ENCODE measurements around the gene RPS6KA4. TPM values are rescaled to one million over a fixed set of nuclear protein-coding genes. Genes with fewer than 3 reads are reported as not detected.

Gene RPS6KA4
- total RNA-seq, 1 experiment from 2014 or later = 24.5 TPM

DNA sequence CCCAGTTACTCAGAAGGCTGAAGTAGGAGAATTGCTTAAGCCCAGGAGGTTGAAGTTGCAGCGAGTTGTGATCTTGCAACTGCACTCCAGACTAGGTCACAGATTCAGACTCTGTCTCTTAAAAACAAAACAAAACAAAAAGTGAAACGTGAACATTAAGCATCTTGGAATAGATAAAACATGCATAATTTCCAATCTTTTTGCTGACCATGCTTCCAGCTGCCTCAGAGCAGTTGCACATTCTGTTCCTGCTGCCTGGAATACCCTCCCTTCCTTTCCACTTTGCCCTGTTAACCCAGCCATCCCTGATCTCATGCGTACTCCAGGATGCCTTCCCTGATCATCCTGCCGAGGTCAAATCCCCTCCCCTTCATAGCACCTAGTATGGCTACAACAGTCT lies 19.7 kb upstream of the RPS6KA4 start:
- H3K36me3 ChIP-seq (ENCODE audit: insufficient read depth, low read length, poor library complexity, severe bottlenecking) = no peaks in the 10 kb centered on the region
- ChIA-PET POLR2A (ENCODE audit: low non-redundant PET) (no interaction called here), CTCF (interaction anchor here (0.7 kb wide), 1 partner anchor 32 kb away, joined by 16 read pairs; no protein-coding TSS in a partner anchor)
- no peak for DNase-seq (ENCODE audit: low spot score)
- BruUV-seq (replicated peaks) = no TSS peak
- TF ChIP-seq, protein P1, sequence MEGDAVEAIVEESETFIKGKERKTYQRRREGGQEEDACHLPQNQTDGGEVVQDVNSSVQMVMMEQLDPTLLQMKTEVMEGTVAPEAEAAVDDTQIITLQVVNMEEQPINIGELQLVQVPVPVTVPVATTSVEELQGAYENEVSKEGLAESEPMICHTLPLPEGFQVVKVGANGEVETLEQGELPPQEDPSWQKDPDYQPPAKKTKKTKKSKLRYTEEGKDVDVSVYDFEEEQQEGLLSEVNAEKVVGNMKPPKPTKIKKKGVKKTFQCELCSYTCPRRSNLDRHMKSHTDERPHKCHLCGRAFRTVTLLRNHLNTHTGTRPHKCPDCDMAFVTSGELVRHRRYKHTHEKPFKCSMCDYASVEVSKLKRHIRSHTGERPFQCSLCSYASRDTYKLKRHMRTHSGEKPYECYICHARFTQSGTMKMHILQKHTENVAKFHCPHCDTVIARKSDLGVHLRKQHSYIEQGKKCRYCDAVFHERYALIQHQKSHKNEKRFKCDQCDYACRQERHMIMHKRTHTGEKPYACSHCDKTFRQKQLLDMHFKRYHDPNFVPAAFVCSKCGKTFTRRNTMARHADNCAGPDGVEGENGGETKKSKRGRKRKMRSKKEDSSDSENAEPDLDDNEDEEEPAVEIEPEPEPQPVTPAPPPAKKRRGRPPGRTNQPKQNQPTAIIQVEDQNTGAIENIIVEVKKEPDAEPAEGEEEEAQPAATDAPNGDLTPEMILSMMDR (conservative IDR thresholded peaks at IDR 0.05; ENCODE audit: low read depth, low read length) = no peak
- TF ChIP-seq EZH2 (IDR thresholded peaks at IDR 0.05; ENCODE audit: borderline replicate concordance, low read depth, low read length, poor library complexity, severe bottlenecking) = no peak
- no peaks in the 10 kb centered on the region for H3K9me3 ChIP-seq (ENCODE audit: low read depth, low read length, poor library complexity, severe bottlenecking)
- H3K27me3 ChIP-seq (replicated peaks; ENCODE audit: insufficient read depth, low read depth, low read length, poor library complexity) = no peaks in the 10 kb centered on the region
- H3K4me3 ChIP-seq (ENCODE audit: low read depth, low read length, poor library complexity, severe bottlenecking) = no peak overlapping the region
- no peak overlapping the region for H3K27ac ChIP-seq (ENCODE audit: low read depth, low read length, poor library complexity, severe bottlenecking)
- intact Hi-C loops (cut with micrococcal nuclease; ENCODE audit: unreplicated experiment) = no loop called here
- no peaks in the 10 kb centered on the region for H3K4me1 ChIP-seq (ENCODE audit: insufficient read depth, low read length, poor library complexity, severe bottlenecking)

DNA sequence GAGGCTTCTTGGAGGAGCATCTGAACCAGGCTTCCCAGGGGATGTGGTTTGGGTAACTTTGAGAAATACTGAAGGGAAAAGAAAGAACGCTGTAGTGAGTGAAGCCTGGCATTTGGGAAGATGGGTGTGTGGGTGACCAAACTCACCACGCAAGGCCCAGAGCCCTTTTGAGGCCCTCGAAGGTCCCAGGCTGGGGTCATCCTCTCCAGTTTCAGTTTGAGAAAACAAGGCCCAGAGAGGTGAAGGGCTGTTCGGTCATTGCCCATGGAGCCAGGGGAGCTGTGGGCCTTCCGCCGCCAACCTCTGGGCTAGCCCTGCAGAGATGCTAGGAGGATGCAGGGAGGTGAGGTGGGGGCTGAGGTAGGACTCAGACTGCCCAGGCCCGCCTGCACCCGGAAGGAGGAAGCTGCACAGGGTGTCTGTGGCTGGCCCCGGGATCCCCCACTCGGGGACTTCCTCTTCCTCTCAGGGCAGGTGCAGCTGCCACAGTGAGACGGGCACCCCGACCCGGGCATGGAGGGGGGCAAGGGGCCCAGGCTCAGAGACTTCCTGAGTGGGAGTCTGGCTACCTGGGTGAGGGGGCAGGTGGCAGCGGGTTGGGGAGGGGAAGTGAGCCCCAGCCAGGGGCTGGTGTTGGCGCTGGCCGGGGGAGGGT lies 19.1 kb upstream of the RPS6KA4 start, which contains the start of gene CCDC88B:
Gene CCDC88B (plus strand): TSS at position 451 of the 655 bp plus-strand sequence. CDS start 63 bp downstream, at position 514.
- POLR2A ChIA-PET (ENCODE audit: low non-redundant PET) = no interaction called here

DNA sequence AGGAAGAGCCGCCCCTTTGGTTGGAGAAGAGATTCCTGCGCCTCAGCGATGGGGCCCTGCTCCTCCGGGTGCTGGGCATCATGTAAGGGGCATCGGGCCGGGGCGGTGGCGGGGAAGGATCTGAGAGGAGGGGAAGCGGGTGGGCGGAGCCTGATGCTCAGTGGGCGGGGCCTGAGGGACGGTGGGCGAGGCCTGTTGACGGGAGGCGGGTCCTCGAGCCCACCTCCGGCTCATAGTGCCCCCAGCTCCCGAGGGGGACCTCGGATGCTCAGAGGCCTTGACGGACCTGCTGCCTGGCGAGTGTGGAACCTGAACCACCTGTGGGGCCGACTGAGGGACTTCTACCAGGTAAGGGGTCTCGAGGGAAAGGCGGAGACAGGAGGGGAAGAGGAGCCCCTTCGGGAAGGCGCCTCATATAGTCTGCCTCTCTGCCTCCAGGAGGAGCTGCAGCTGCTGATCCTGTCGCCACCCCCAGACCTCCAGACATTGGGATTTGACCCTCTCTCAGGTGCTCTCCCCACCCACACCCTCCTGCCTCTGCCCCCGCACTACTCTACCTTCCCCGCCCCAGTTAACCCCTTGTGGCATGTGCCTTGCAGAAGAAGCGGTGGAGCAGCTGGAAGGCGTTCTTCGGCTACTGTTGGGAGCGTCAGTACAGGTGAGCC lies 18.2 kb upstream of the RPS6KA4 start:
- intact Hi-C loops (cut with micrococcal nuclease; ENCODE audit: unreplicated experiment) = no loop called here
- H3K4me1 ChIP-seq (ENCODE audit: insufficient read depth, low read length, poor library complexity, severe bottlenecking) = no peaks in the 10 kb centered on the region
- no peak overlapping the region for H3K4me3 ChIP-seq (ENCODE audit: low read depth, low read length, poor library complexity, severe bottlenecking)
- no peaks in the 10 kb centered on the region for H3K9me3 ChIP-seq (ENCODE audit: low read depth, low read length, poor library complexity, severe bottlenecking)
- no peaks in the 10 kb centered on the region for H3K27me3 ChIP-seq (replicated peaks; ENCODE audit: insufficient read depth, low read depth, low read length, poor library complexity)
- POLR2A ChIA-PET (ENCODE audit: low non-redundant PET) = no interaction called here
- H3K27ac ChIP-seq (ENCODE audit: low read depth, low read length, poor library complexity, severe bottlenecking) = no peak overlapping the region
- H3K36me3 ChIP-seq (ENCODE audit: insufficient read depth, low read length, poor library complexity, severe bottlenecking) = no peaks in the 10 kb centered on the region
- TF ChIP-seq, protein P1 (conservative IDR thresholded peaks at IDR 0.05; ENCODE audit: low read depth, low read length) = no peak
- no peak for TF ChIP-seq EZH2 (IDR thresholded peaks at IDR 0.05; ENCODE audit: borderline replicate concordance, low read depth, low read length, poor library complexity, severe bottlenecking)
- no peak for DNase-seq (ENCODE audit: low spot score)
- BruUV-seq (replicated peaks) = no TSS peak
- CTCF ChIA-PET = interaction anchor here (0.6 to 2.2 kb wide), 4 partner anchors 8 to 23 kb away, joined by 3 to 10 read pairs (median 3); partner anchors contain the start of genes PRDX5 and TRMT112

More for the DNA sequence above, 19.1 kb upstream of the RPS6KA4 start, which contains the start of gene CCDC88B:
- CTCF ChIA-PET = no interaction called here
- no peak within 1 kb of the TSS for H3K4me3 ChIP-seq (ENCODE audit: low read depth, low read length, poor library complexity, severe bottlenecking)
- no peak for DNase-seq (ENCODE audit: low spot score)
- H3K36me3 ChIP-seq (ENCODE audit: insufficient read depth, low read length, poor library complexity, severe bottlenecking) = no peaks in the 10 kb centered on the region
- no peaks in the 10 kb centered on the region for H3K4me1 ChIP-seq (ENCODE audit: insufficient read depth, low read length, poor library complexity, severe bottlenecking)
- H3K27me3 ChIP-seq (replicated peaks; ENCODE audit: insufficient read depth, low read depth, low read length, poor library complexity) = no peaks in the 10 kb centered on the region
- no peaks in the 10 kb centered on the region for H3K9me3 ChIP-seq (ENCODE audit: low read depth, low read length, poor library complexity, severe bottlenecking)
- intact Hi-C loops (cut with micrococcal nuclease; ENCODE audit: unreplicated experiment) = no loop called here
- H3K27ac ChIP-seq (ENCODE audit: low read depth, low read length, poor library complexity, severe bottlenecking) = no peak within 1 kb of the TSS
- TF ChIP-seq, protein P1 (conservative IDR thresholded peaks at IDR 0.05; ENCODE audit: low read depth, low read length) = no peak
- no peak for TF ChIP-seq EZH2 (IDR thresholded peaks at IDR 0.05; ENCODE audit: borderline replicate concordance, low read depth, low read length, poor library complexity, severe bottlenecking)
- BruUV-seq (replicated peaks) = no TSS peak

Measured in A673 (cell line).